ENCODE results near the gene GAL3ST2.
"Not testable (repeated sequence)": the region's sequence is repeated elsewhere in the genome, so short reads cannot be mapped to it uniquely, and the experiment has no call there.

GAL3ST2 gene

GRCh38 chr2:241776336-241777169, at the start of gene GAL3ST2:
Gene GAL3ST2, plus strand, starts transcription at chr2:241776822. Its CDS starts 134 bp downstream, at chr2:241776956.
- in situ Hi-C loops (cut with MboI; ENCODE audit: low sequenced_read_pairs) = no loop called here

- in situ Hi-C loops (cut with MboI; ENCODE audit: low sequenced_read_pairs) = no loop called here
Measured at GRCh38 chr2:241728000-241728399, 48.6 kb upstream of the GAL3ST2 start.

- in situ Hi-C loops (cut with MboI; ENCODE audit: low sequenced_read_pairs) = no loop called here
Measured at GRCh38 chr2:241728627-241729026, 48.0 kb upstream of the GAL3ST2 start.

GRCh38 chr2:241729868-241730267, 46.8 kb upstream of the GAL3ST2 start:
- in situ Hi-C loops (cut with MboI; ENCODE audit: low sequenced_read_pairs) = loop anchor here (10.0 kb wide), 1 partner anchor 145 kb away; no protein-coding TSS in a partner anchor

- in situ Hi-C loops (cut with MboI; ENCODE audit: low sequenced_read_pairs) = loop anchor here (10.0 kb wide), 1 partner anchor 144 kb away; no protein-coding TSS in a partner anchor
Measured at GRCh38 chr2:241730671-241731293, 45.8 kb upstream of the GAL3ST2 start.

- in situ Hi-C loops (cut with MboI; ENCODE audit: low sequenced_read_pairs) = loop anchor here (10.0 kb wide), 1 partner anchor 142 kb away; no protein-coding TSS in a partner anchor
Measured at GRCh38 chr2:241732513-241733186, 44.0 kb upstream of the GAL3ST2 start.

GRCh38 chr2:241733391-241734207, 43.0 kb upstream of the GAL3ST2 start:
- in situ Hi-C loops (cut with MboI; ENCODE audit: low sequenced_read_pairs) = loop anchor here (10.0 kb wide), 1 partner anchor 141 kb away; no protein-coding TSS in a partner anchor

GRCh38 chr2:241734208-241734466, 42.5 kb upstream of the GAL3ST2 start:
- in situ Hi-C loops (cut with MboI; ENCODE audit: low sequenced_read_pairs) = loop anchor here (10.0 kb wide), 1 partner anchor 141 kb away; no protein-coding TSS in a partner anchor

GRCh38 chr2:241734467-241735208, 42.0 kb upstream of the GAL3ST2 start, which contains the start of gene D2HGDH:
Gene D2HGDH, plus strand, starts transcription at chr2:241734630. Its CDS starts 595 bp downstream, at chr2:241735225.
- in situ Hi-C loops (cut with MboI; ENCODE audit: low sequenced_read_pairs) = loop anchor here (10.0 kb wide), 1 partner anchor 140 kb away; no protein-coding TSS in a partner anchor

- in situ Hi-C loops (cut with MboI; ENCODE audit: low sequenced_read_pairs) = loop anchor here (10.0 kb wide), 1 partner anchor 139 kb away; no protein-coding TSS in a partner anchor
Measured at GRCh38 chr2:241736111-241736510, 40.5 kb upstream of the GAL3ST2 start.

- in situ Hi-C loops (cut with MboI; ENCODE audit: low sequenced_read_pairs) = loop anchor here (10.0 kb wide), 1 partner anchor 137 kb away; no protein-coding TSS in a partner anchor
Measured at GRCh38 chr2:241738040-241738686, 38.5 kb upstream of the GAL3ST2 start.

GRCh38 chr2:241739177-241739576, 37.4 kb upstream of the GAL3ST2 start:
- in situ Hi-C loops (cut with MboI; ENCODE audit: low sequenced_read_pairs) = loop anchor here (10.0 kb wide), 1 partner anchor 136 kb away; no protein-coding TSS in a partner anchor

- in situ Hi-C loops (cut with MboI; ENCODE audit: low sequenced_read_pairs) = loop anchor here (10.0 kb wide), 1 partner anchor 135 kb away; no protein-coding TSS in a partner anchor
Measured at GRCh38 chr2:241739651-241740050, 37.0 kb upstream of the GAL3ST2 start.

GRCh38 chr2:241741016-241741415, 35.6 kb upstream of the GAL3ST2 start:
- in situ Hi-C loops (cut with MboI; ENCODE audit: low sequenced_read_pairs) = no loop called here

GRCh38 chr2:241742320-241742939, 34.2 kb upstream of the GAL3ST2 start:
- in situ Hi-C loops (cut with MboI; ENCODE audit: low sequenced_read_pairs) = no loop called here

GRCh38 chr2:241743008-241743407, 33.6 kb upstream of the GAL3ST2 start:
- in situ Hi-C loops (cut with MboI; ENCODE audit: low sequenced_read_pairs) = not testable (repeated sequence)

- in situ Hi-C loops (cut with MboI; ENCODE audit: low sequenced_read_pairs) = no loop called here
Measured at GRCh38 chr2:241743620-241744019, 33.0 kb upstream of the GAL3ST2 start.

- in situ Hi-C loops (cut with MboI; ENCODE audit: low sequenced_read_pairs) = no loop called here
Measured at GRCh38 chr2:241744028-241744754, 32.4 kb upstream of the GAL3ST2 start.
